ENCODE measurements around the gene USP32. TPM values are rescaled to one million over a fixed set of nuclear protein-coding genes. Genes with fewer than 3 reads are reported as not detected.

Gene USP32
- total and polyA plus RNA-seq, 2 of the 8 experiments (the other 6 are each of a cell fraction or from before 2014, with no cell fraction given), result 29.6 to 112 TPM

DNA sequence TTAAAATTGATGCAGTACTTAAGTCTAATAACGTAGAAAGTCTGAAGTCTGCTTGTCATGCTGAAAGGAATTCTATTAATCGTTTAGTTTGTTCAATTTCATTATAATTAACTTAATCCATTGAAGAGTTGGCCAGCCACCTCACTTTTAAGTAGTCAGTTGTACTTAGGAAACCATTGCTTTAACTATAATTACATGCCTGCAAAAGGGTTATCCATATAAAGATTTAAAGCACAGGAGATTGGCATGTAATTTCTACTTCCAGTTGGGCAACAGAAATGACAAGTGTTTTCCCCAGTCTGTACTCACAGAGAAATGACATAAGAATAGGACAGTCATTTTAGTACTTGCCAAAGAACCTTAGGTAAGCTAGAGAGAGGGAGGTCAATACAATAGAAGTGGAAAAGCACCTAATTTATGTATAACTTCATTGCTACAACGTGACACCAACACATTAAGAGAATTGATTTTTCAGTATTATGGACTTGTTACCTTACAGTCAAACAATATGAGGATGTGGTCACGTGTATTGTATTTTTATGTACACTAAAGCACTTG lies 3.7 kb upstream of the USP32 start (continued):
- TF ChIP-seq BCL11A (IDR thresholded peaks at IDR 0.05; ENCODE audit: low read depth in 2 of 2, low read length in 2 of 2), result no peak
- TF ChIP-seq, protein P1, sequence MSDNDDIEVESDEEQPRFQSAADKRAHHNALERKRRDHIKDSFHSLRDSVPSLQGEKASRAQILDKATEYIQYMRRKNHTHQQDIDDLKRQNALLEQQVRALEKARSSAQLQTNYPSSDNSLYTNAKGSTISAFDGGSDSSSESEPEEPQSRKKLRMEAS (IDR thresholded peaks at IDR 0.05), result no peak
- TF ChIP-seq, protein P2, sequence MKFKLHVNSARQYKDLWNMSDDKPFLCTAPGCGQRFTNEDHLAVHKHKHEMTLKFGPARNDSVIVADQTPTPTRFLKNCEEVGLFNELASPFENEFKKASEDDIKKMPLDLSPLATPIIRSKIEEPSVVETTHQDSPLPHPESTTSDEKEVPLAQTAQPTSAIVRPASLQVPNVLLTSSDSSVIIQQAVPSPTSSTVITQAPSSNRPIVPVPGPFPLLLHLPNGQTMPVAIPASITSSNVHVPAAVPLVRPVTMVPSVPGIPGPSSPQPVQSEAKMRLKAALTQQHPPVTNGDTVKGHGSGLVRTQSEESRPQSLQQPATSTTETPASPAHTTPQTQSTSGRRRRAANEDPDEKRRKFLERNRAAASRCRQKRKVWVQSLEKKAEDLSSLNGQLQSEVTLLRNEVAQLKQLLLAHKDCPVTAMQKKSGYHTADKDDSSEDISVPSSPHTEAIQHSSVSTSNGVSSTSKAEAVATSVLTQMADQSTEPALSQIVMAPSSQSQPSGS (IDR thresholded peaks at IDR 0.05; ENCODE audit: low read length), result no peak
- TF ChIP-seq JUND (IDR thresholded peaks at IDR 0.05; ENCODE audit: low read length), result no peak
- TF ChIP-seq EP300 (IDR thresholded peaks at IDR 0.05; ENCODE audit: borderline replicate concordance in 1 of 2, low read depth in 2 of 2, low read length in 2 of 2), result no peak
- TF ChIP-seq SIRT6 (IDR thresholded peaks at IDR 0.05; ENCODE audit: low read length), result no peak
